ENCODE results near the gene COL7A1. TPM values are rescaled to one million over a fixed set of nuclear protein-coding genes. Genes with fewer than 3 reads are reported as not detected.
A peak's percentile ranks its signal among the peaks of the same experiment; 100 is the strongest.

COL7A1 gene
- total RNA-seq, 2 donors from 2014 or later = 15.7 to 16.6 TPM

- peak overlapping the region; percentile 12 for H3K27ac Mint-ChIP-seq
- no peak for DNase-seq
- Histone ChIP-seq H3K9me3 (ENCODE audit: control insufficient read depth, low read length) (no peaks in the 10 kb centered on the region), H3K27me3 (ENCODE audit: control insufficient read depth, insufficient read depth, low read length, poor library complexity, severe bottlenecking) (no peaks in the 10 kb centered on the region), H3K27ac (ENCODE audit: low read depth, low read length) (no peak overlapping the region), H3K4me1 (ENCODE audit: control insufficient read depth, insufficient read depth, low read length) (no peaks in the 10 kb centered on the region), H3K4me3 (ENCODE audit: low read length) (no peak overlapping the region), H3K36me3 (ENCODE audit: control insufficient read depth, insufficient read depth, low read length) (peaks cover 48% of the 10 kb centered on the region), H3K9ac (ENCODE audit: extremely low read depth, low read length, poor library complexity, severe bottlenecking) (no peak overlapping the region)
- H3K36me3 Mint-ChIP-seq (ENCODE audit: low read depth) = peaks cover 67% of the 10 kb centered on the region
- peaks cover 7% of the 10 kb centered on the region for H3K4me1 Mint-ChIP-seq
- no peak for TF ChIP-seq CTCF (conservative IDR thresholded peaks at IDR 0.05)
- 95 to 96% methylated on average over 7 to 8 of the region's 8 CpGs for WGBS, 2 experiments (ENCODE audit: insufficient coverage in 1 of 2, insufficient read length in 1 of 2)
- H3K4me3 Mint-ChIP-seq = no peak overlapping the region
- no peaks in the 10 kb centered on the region for H3K27me3 Mint-ChIP-seq (ENCODE audit: insufficient read depth)
- no peaks in the 10 kb centered on the region for H3K9me3 Mint-ChIP-seq
Measured at GRCh38 chr3:48630407-48630806, 35.3 kb upstream of the COL7A1 start.

GRCh38 chr3:48629894-48630293 lies 34.8 kb upstream of the COL7A1 start:
- Histone ChIP-seq H3K9ac (ENCODE audit: extremely low read depth, low read length, poor library complexity, severe bottlenecking) (no peak overlapping the region), H3K9me3 (ENCODE audit: control insufficient read depth, low read length) (no peaks in the 10 kb centered on the region), H3K36me3 (ENCODE audit: control insufficient read depth, insufficient read depth, low read length) (peaks cover 53% of the 10 kb centered on the region), H3K27ac (ENCODE audit: low read depth, low read length) (no peak overlapping the region), H3K4me1 (ENCODE audit: control insufficient read depth, insufficient read depth, low read length) (no peaks in the 10 kb centered on the region), H3K27me3 (ENCODE audit: control insufficient read depth, insufficient read depth, low read length, poor library complexity, severe bottlenecking) (no peaks in the 10 kb centered on the region), H3K4me3 (ENCODE audit: low read length) (no peak overlapping the region)
- Mint-ChIP-seq H3K36me3 (ENCODE audit: low read depth) (peaks cover 72% of the 10 kb centered on the region), H3K27me3 (ENCODE audit: insufficient read depth) (no peaks in the 10 kb centered on the region), H3K9me3 (no peaks in the 10 kb centered on the region), H3K4me3 (no peak overlapping the region), H3K27ac (peak overlapping the region; percentile 12), H3K4me1 (peaks cover 7% of the 10 kb centered on the region)
- WGBS, 2 experiments (ENCODE audit: insufficient coverage in 1 of 2, insufficient read length in 1 of 2) = 94 to 98% methylated on average over 10 to 12 of the region's 12 CpGs
- TF ChIP-seq CTCF (conservative IDR thresholded peaks at IDR 0.05) = no peak
- no peak for DNase-seq

- Histone ChIP-seq H3K4me3 (ENCODE audit: low read length) (no peak overlapping the region), H3K4me1 (ENCODE audit: control insufficient read depth, insufficient read depth, low read length) (no peaks in the 10 kb centered on the region), H3K27me3 (ENCODE audit: control insufficient read depth, insufficient read depth, low read length, poor library complexity, severe bottlenecking) (no peaks in the 10 kb centered on the region), H3K9ac (ENCODE audit: extremely low read depth, low read length, poor library complexity, severe bottlenecking) (no peak overlapping the region), H3K36me3 (ENCODE audit: control insufficient read depth, insufficient read depth, low read length) (peaks cover 53% of the 10 kb centered on the region), H3K27ac (ENCODE audit: low read depth, low read length) (no peak overlapping the region), H3K9me3 (ENCODE audit: control insufficient read depth, low read length) (no peaks in the 10 kb centered on the region)
- H3K27ac Mint-ChIP-seq = no peak overlapping the region
- no peak overlapping the region for H3K4me3 Mint-ChIP-seq
- 94 to 100% methylated on average over 4 to 13 of the region's 13 CpGs for WGBS, 2 experiments (ENCODE audit: insufficient coverage in 1 of 2, insufficient read length in 1 of 2)
- TF ChIP-seq CTCF (conservative IDR thresholded peaks at IDR 0.05) = no peak
- no peaks in the 10 kb centered on the region for H3K4me1 Mint-ChIP-seq
- DNase-seq = no peak
- peaks cover 82% of the 10 kb centered on the region for H3K36me3 Mint-ChIP-seq (ENCODE audit: low read depth)
- H3K27me3 Mint-ChIP-seq (ENCODE audit: insufficient read depth) = no peaks in the 10 kb centered on the region
- H3K9me3 Mint-ChIP-seq = no peaks in the 10 kb centered on the region
Measured at GRCh38 chr3:48628277-48629017, 33.3 kb upstream of the COL7A1 start.
